MCF 10A (cell line): ENCODE measurements around the gene INPP5D. TPM values are rescaled to one million over a fixed set of nuclear protein-coding genes. Genes with fewer than 3 reads are reported as not detected.

Source experiments
- BruUV-seq: library from RNA; stranded (reverse); fragments of 400-500 nt; replicated peaks from 2 replicates; lab custom pipeline; 2021; lab: Mats Ljungman, UMichigan
- CTCF ChIA-PET: fragments of 300-600 bp; sonication (Branson Sonifier 250); formaldehyde crosslinking; extraction: SDS; loops from one replicate; lab custom pipeline; 2021; ENCODE audit warnings: antibody characterized with exemption, inconsistent platforms; lab: Yijun Ruan, JAX
- POLR2A ChIA-PET: fragments of 300-600, 350-650 bp; sonication (Branson Sonifier 250); formaldehyde crosslinking; extraction: SDS; loops from one replicate; lab custom pipeline; 2020; ENCODE audit warnings: antibody characterized with exemption, inconsistent platforms; lab: Yijun Ruan, JAX
- DNase-seq: peaks from one replicate; pipeline ENCODE4 v3.0.0-alpha.2; 2018; ENCODE audit not compliant: unreplicated experiment
- H3K27ac Mint-ChIP-seq: one replicate; pipeline ENCODE4 v1.8.0; 2022; ENCODE audit warnings: mild to moderate bottlenecking, low read depth, mixed read lengths; ENCODE audit not compliant: unreplicated experiment
- H3K27me3 Mint-ChIP-seq: one replicate; pipeline ENCODE4 v1.8.0; 2022; ENCODE audit warnings: mixed read lengths; ENCODE audit not compliant: insufficient read depth, unreplicated experiment
- H3K36me3 Mint-ChIP-seq: one replicate; pipeline ENCODE4 v1.8.0; 2022; ENCODE audit warnings: mild to moderate bottlenecking, moderate library complexity, mixed read lengths; ENCODE audit not compliant: insufficient read depth, unreplicated experiment
- H3K4me1 Mint-ChIP-seq: one replicate; pipeline ENCODE4 v1.8.0; 2022; ENCODE audit warnings: mixed read lengths; ENCODE audit not compliant: insufficient read depth, unreplicated experiment
- H3K4me3 Mint-ChIP-seq: one replicate; pipeline ENCODE4 v1.8.0; 2022; ENCODE audit warnings: mild to moderate bottlenecking, moderate library complexity, mixed read lengths; ENCODE audit not compliant: unreplicated experiment
- H3K9me3 Mint-ChIP-seq: one replicate; pipeline ENCODE4 v1.8.0; 2022; ENCODE audit warnings: mixed read lengths; ENCODE audit not compliant: unreplicated experiment
- intact Hi-C: fragments of 100-400 bp; cut with micrococcal nuclease; formaldehyde crosslinking; loops from 2 replicates; pipeline ENCODE4 v1.14.1; 2022
- total RNA-seq: library from RNA; stranded (reverse); gene quantifications from 2 replicates; pipeline ENCODE4 v1.2.3, GENCODE V29; 2022
- TF ChIP-seq, protein P1 (sequence below): fragments of 200-600 bp; IDR thresholded peaks from one replicate; pipeline ENCODE4 v1.8.0; 2022; ENCODE audit warnings: antibody characterized with exemption, mild to moderate bottlenecking; ENCODE audit not compliant: unreplicated experiment

The INPP5D gene
- total RNA-seq, 1 experiment from 2014 or later, result 64.9 TPM

DNA sequence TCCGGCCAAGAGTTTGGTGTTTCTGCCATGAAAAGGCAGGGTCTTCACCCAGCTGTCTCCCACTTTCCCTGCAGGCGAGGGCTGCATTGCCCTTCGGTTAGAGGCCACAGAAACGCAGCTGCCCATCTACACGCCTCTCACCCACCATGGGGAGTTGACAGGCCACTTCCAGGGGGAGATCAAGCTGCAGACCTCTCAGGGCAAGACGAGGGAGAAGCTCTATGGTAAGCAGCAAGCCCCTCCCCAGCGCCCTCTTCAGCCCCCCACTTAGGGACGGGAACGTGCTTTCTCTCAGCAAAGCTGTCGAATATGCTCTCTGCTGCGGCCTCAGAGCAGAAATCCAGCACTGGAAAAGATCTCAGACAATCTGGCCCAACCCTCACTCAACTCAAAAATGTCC lies 133.6 kb downstream of the INPP5D start:
- intact Hi-C loops, result no loop called here
- Mint-ChIP-seq H3K27me3 (no peaks in the 10 kb centered on the region), H3K36me3 (peaks cover 51% of the 10 kb centered on the region), H3K4me1 (no peaks in the 10 kb centered on the region), H3K9me3 (no peaks in the 10 kb centered on the region), H3K4me3 (no peak overlapping the region), H3K27ac (no peak overlapping the region)
- DNase-seq, result no peak
- ChIA-PET CTCF (interaction anchor here (0.7 kb wide), 1 partner anchor 156 kb away, joined by 5 read pairs; no protein-coding TSS in a partner anchor), POLR2A (no interaction called here)
- TF ChIP-seq, protein P1, sequence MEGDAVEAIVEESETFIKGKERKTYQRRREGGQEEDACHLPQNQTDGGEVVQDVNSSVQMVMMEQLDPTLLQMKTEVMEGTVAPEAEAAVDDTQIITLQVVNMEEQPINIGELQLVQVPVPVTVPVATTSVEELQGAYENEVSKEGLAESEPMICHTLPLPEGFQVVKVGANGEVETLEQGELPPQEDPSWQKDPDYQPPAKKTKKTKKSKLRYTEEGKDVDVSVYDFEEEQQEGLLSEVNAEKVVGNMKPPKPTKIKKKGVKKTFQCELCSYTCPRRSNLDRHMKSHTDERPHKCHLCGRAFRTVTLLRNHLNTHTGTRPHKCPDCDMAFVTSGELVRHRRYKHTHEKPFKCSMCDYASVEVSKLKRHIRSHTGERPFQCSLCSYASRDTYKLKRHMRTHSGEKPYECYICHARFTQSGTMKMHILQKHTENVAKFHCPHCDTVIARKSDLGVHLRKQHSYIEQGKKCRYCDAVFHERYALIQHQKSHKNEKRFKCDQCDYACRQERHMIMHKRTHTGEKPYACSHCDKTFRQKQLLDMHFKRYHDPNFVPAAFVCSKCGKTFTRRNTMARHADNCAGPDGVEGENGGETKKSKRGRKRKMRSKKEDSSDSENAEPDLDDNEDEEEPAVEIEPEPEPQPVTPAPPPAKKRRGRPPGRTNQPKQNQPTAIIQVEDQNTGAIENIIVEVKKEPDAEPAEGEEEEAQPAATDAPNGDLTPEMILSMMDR, result no peak
- no TSS peak for BruUV-seq

DNA sequence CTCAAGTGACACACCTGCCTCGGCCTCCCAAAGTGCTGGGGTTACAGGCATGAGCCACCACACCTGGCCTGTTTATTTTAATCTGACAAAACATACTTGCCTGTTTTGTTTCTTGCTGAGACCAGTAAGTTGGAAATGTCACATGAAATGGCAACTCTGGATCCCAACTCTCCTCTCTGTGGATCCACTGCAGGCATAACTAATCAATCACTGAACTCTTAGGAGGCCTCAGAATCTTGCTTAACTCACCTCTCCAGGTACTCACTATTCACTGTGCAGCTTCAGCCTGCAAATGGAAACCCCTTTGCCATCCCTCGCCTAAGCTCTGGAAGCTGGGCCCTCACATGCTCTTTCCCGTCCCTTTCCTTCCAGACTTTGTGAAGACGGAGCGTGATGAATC lies 134.9 kb downstream of the INPP5D start:
- no peaks in the 10 kb centered on the region for H3K9me3 Mint-ChIP-seq
- H3K36me3 Mint-ChIP-seq, result peaks cover 49% of the 10 kb centered on the region
- BruUV-seq, result no TSS peak
- H3K4me3 Mint-ChIP-seq, result no peak overlapping the region
- no peaks in the 10 kb centered on the region for H3K27me3 Mint-ChIP-seq
- H3K27ac Mint-ChIP-seq, result no peak overlapping the region
- TF ChIP-seq, protein P1, result no peak
- intact Hi-C loops, result no loop called here
- H3K4me1 Mint-ChIP-seq, result no peaks in the 10 kb centered on the region
- ChIA-PET POLR2A (interaction anchor here (1.0 kb wide), 1 partner anchor 11 kb away, joined by 4 read pairs; no protein-coding TSS in a partner anchor), CTCF (no interaction called here)
- no peak for DNase-seq

DNA sequence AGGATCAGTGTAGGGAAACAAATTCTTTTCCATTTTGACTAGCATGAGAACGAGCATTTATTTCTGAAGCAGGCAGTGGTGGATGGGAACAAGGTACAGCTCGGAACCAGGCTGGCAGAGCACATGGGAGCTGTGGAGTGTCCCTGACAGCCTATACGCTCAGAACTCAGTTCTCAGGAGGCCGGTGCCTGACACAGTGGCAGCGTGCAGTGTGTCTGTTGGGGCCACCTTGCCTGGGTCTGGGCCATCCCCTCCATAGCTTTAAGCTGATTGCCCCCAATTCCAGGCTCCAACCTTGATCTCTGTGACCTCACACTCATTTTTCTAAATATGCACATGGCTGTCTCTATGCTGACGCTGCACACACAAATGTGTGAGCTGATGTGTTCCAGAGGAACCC lies 136.9 kb downstream of the INPP5D start:
- Mint-ChIP-seq H3K9me3 (no peaks in the 10 kb centered on the region), H3K27ac (no peak overlapping the region), H3K36me3 (peaks cover 42% of the 10 kb centered on the region), H3K4me1 (no peaks in the 10 kb centered on the region), H3K4me3 (no peak overlapping the region), H3K27me3 (no peaks in the 10 kb centered on the region)
- intact Hi-C loops, result no loop called here
- DNase-seq, result no peak
- no TSS peak for BruUV-seq
- TF ChIP-seq, protein P1, result no peak
- CTCF ChIA-PET, result interaction anchor here (0.6 to 0.9 kb wide), 2 partner anchors 23 to 1196 kb away, joined by 3 to 8 read pairs; no protein-coding TSS in a partner anchor
- POLR2A ChIA-PET, result no interaction called here

DNA sequence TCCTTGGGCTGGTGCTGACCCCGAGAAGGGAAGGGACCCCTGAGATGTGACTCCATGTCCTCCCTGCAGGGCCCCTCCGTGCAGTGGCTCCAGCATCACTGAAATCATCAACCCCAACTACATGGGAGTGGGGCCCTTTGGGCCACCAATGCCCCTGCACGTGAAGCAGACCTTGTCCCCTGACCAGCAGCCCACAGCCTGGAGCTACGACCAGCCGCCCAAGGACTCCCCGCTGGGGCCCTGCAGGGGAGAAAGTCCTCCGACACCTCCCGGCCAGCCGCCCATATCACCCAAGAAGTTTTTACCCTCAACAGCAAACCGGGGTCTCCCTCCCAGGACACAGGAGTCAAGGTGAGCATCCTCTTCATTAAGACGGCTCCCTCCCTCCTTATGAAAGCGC lies 137.9 kb downstream of the INPP5D start:
- no TSS peak for BruUV-seq
- no peaks in the 10 kb centered on the region for H3K27me3 Mint-ChIP-seq

More for the DNA sequence above, 137.9 kb downstream of the INPP5D start:
- intact Hi-C loops, result no loop called here
- Mint-ChIP-seq H3K27ac (no peak overlapping the region), H3K9me3 (peaks cover 5% of the 10 kb centered on the region), H3K4me1 (no peaks in the 10 kb centered on the region), H3K36me3 (peaks cover 35% of the 10 kb centered on the region), H3K4me3 (no peak overlapping the region)
- POLR2A ChIA-PET, result interaction anchor here (4.0 kb wide), 1 partner anchor 12 kb away, joined by 14 read pairs; no protein-coding TSS in a partner anchor
- CTCF ChIA-PET, result no interaction called here
- TF ChIP-seq, protein P1, result no peak
- no peak for DNase-seq
